Upper lobe of right lung (tissue), 1 donor: ENCODE measurements around the gene BICC1. TPM values are rescaled to one million over a fixed set of nuclear protein-coding genes. Genes with fewer than 3 reads are reported as not detected.

Source experiments
- ATAC-seq: fragments of 200-7000 bp; cut with Tn5 transposase; one replicate; pipeline ENCODE4 v1.9.1; 2020; ENCODE audit warnings: mild to moderate bottlenecking, moderate library complexity
- DNase-seq: peaks from one replicate; pipeline ENCODE4 v3.0.0-alpha.2; 2020
- H3K27ac ChIP-seq: fragments of 200-600 bp; one replicate; pipeline ENCODE4 v1.8.0; 2022
- H3K27me3 ChIP-seq: fragments of 200-600 bp; one replicate; pipeline ENCODE4 v1.8.0; 2022; ENCODE audit warnings: mild to moderate bottlenecking
- H3K36me3 ChIP-seq: fragments of 200-600 bp; one replicate; pipeline ENCODE4 v1.8.0; 2022
- H3K4me1 ChIP-seq: fragments of 200-600 bp; one replicate; pipeline ENCODE4 v1.8.0; 2022
- H3K4me3 ChIP-seq: fragments of 200-600 bp; one replicate; pipeline ENCODE4 v1.8.0; 2022; ENCODE audit warnings: mild to moderate bottlenecking
- H3K9me3 ChIP-seq: fragments of 200-600 bp; one replicate; pipeline ENCODE4 v1.8.0; 2022
- CTCF ChIP-seq: fragments of 200-600 bp; IDR thresholded peaks from one replicate; pipeline ENCODE4 v1.8.0; 2022; ENCODE audit warnings: antibody characterized with exemption
- intact Hi-C: fragments of 100-400 bp; cut with DNase I; formaldehyde crosslinking; loops from one replicate; pipeline ENCODE4 v1.11.0; 2022
- total RNA-seq: library from RNA; stranded (reverse); fragmentation: NEBNext Ultra II Directional; extraction: Animal tissue kit (Norgen Biotek cat#: 25700); gene quantifications from one replicate; pipeline ENCODE4 v1.2.1, GENCODE V29; 2021
- donor health status: DM: no; HTN: yes; CAD: no; lungs with severe emphysema.

The BICC1 gene
- total RNA-seq, 1 donor from 2014 or later, result 9.2 TPM

- no peak for ATAC-seq
- H3K4me3 ChIP-seq, result no peak overlapping the region
- DNase-seq, result no peak
- no peaks in the 10 kb centered on the region for H3K9me3 ChIP-seq
- no peak for TF ChIP-seq CTCF
- intact Hi-C loops, result no loop called here
- H3K36me3 ChIP-seq, result no peaks in the 10 kb centered on the region
- H3K27ac ChIP-seq, result no peak overlapping the region
- H3K4me1 ChIP-seq, result no peaks in the 10 kb centered on the region
- H3K27me3 ChIP-seq, result no peaks in the 10 kb centered on the region
Measured at GRCh38 chr10:58712982-58713381, 200.3 kb downstream of the BICC1 start.

GRCh38 chr10:58714409-58714808, 201.7 kb downstream of the BICC1 start:
- Histone ChIP-seq H3K27me3 (no peaks in the 10 kb centered on the region), H3K36me3 (no peaks in the 10 kb centered on the region), H3K27ac (no peak overlapping the region), H3K4me1 (no peaks in the 10 kb centered on the region), H3K4me3 (no peak overlapping the region), H3K9me3 (no peaks in the 10 kb centered on the region)
- ATAC-seq (no peak), DNase-seq (no peak)
- no peak for TF ChIP-seq CTCF
- intact Hi-C loops, result no loop called here

GRCh38 chr10:58715061-58715460, 202.4 kb downstream of the BICC1 start:
- intact Hi-C loops, result no loop called here
- H3K4me3 ChIP-seq, result no peak overlapping the region
- H3K27ac ChIP-seq, result no peak overlapping the region
- no peak for TF ChIP-seq CTCF
- ATAC-seq (no peak), DNase-seq (no peak)
- no peaks in the 10 kb centered on the region for H3K27me3 ChIP-seq
- no peaks in the 10 kb centered on the region for H3K4me1 ChIP-seq
- no peaks in the 10 kb centered on the region for H3K36me3 ChIP-seq
- H3K9me3 ChIP-seq, result no peaks in the 10 kb centered on the region

- ATAC-seq (no peak), DNase-seq (no peak)
- H3K27ac ChIP-seq, result no peak overlapping the region
- H3K36me3 ChIP-seq, result no peaks in the 10 kb centered on the region
- no peaks in the 10 kb centered on the region for H3K4me1 ChIP-seq
- TF ChIP-seq CTCF, result no peak
- no peaks in the 10 kb centered on the region for H3K27me3 ChIP-seq
- H3K4me3 ChIP-seq, result no peak overlapping the region
- H3K9me3 ChIP-seq, result no peaks in the 10 kb centered on the region
- intact Hi-C loops, result no loop called here
Measured at GRCh38 chr10:58718596-58718995, 205.9 kb downstream of the BICC1 start.

GRCh38 chr10:58721601-58722281, 209.1 kb downstream of the BICC1 start:
- ATAC-seq, result no peak
- DNase-seq, result no peak
- Histone ChIP-seq H3K4me1 (no peaks in the 10 kb centered on the region), H3K27ac (no peak overlapping the region), H3K36me3 (no peaks in the 10 kb centered on the region), H3K27me3 (no peaks in the 10 kb centered on the region), H3K9me3 (no peaks in the 10 kb centered on the region), H3K4me3 (no peak overlapping the region)
- TF ChIP-seq CTCF, result no peak
- intact Hi-C loops, result no loop called here

GRCh38 chr10:58723186-58723585, 210.5 kb downstream of the BICC1 start:
- Histone ChIP-seq H3K27me3 (no peaks in the 10 kb centered on the region), H3K9me3 (no peaks in the 10 kb centered on the region), H3K36me3 (no peaks in the 10 kb centered on the region), H3K4me3 (no peak overlapping the region), H3K27ac (no peak overlapping the region), H3K4me1 (no peaks in the 10 kb centered on the region)
- ATAC-seq (no peak), DNase-seq (no peak)
- intact Hi-C loops, result no loop called here
- TF ChIP-seq CTCF, result no peak
